Type B pancreatic cell (in vitro differentiated cells): ENCODE results near the gene OLIG1. TPM values are rescaled to one million over a fixed set of nuclear protein-coding genes. Genes with fewer than 3 reads are reported as not detected.

ENCODE experiments used
- DNase-seq: peaks from one replicate; pipeline ENCODE4 v3.0.0; 2021; ENCODE audit warnings: mixed read lengths; ENCODE audit not compliant: unreplicated experiment; ENCODE audit errors: extremely low spot score
- H3K27ac Mint-ChIP-seq: 2 replicates; pipeline ENCODE4 v1.8.0; 2021; ENCODE audit warnings: mild to moderate bottlenecking, mixed read lengths
- H3K27me3 Mint-ChIP-seq: 2 replicates; pipeline ENCODE4 v1.8.0; 2021; ENCODE audit warnings: mixed read lengths
- H3K36me3 Mint-ChIP-seq: 2 replicates; pipeline ENCODE4 v1.8.0; 2021; ENCODE audit warnings: mixed read lengths
- H3K4me1 Mint-ChIP-seq: one replicate; pipeline ENCODE4 v1.8.0; 2021; ENCODE audit warnings: mixed read lengths; ENCODE audit not compliant: unreplicated experiment
- H3K4me3 Mint-ChIP-seq: 2 replicates; pipeline ENCODE4 v1.8.0; 2021; ENCODE audit warnings: mild to moderate bottlenecking, mixed read lengths
- H3K9me3 Mint-ChIP-seq: 2 replicates; pipeline ENCODE4 v1.8.0; 2021; ENCODE audit warnings: mixed read lengths
- total RNA-seq: library from RNA; stranded (reverse); gene quantifications from 2 replicates; pipeline ENCODE4 v1.2.1, GENCODE V29; 2021; ENCODE audit warnings: low replicate concordance
- TF ChIP-seq, protein P1 (sequence below): fragments of 200-600 bp; sonication (generic); conservative IDR thresholded peaks from 2 replicates; pipeline ENCODE4 v1.5.0; 2021; ENCODE audit warnings: antibody characterized with exemption, mild to moderate bottlenecking

OLIG1 gene
- total RNA-seq, 1 donor from 2014 or later: 2.8 TPM

DNA sequence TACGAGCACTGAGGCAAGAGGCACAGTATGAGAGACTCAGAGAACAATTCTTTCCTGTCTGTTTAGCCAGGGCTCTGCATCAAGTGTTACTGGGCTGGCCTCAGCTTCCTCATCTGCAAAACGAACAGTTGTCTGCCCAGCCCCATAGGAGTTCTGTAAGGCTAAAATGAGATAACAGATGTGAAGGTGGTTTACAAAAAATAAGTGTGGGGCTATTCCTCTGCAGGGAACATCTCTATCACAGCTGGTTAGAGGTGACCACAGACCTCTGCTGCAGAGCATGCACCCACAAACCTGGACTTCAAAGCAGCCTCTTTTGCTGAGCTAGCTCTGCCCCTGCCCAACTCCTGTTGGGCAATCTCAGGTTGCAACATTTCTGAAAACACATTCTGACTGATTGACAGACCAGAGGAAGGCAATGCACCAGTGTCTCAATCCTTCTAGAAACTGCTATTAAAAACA, 10.5 kb upstream of the OLIG1 start:
- no peak for DNase-seq
- no peak overlapping the region for H3K4me3 Mint-ChIP-seq
- H3K27me3 Mint-ChIP-seq: peaks cover 74% of the 10 kb centered on the region
- TF ChIP-seq, protein P1, sequence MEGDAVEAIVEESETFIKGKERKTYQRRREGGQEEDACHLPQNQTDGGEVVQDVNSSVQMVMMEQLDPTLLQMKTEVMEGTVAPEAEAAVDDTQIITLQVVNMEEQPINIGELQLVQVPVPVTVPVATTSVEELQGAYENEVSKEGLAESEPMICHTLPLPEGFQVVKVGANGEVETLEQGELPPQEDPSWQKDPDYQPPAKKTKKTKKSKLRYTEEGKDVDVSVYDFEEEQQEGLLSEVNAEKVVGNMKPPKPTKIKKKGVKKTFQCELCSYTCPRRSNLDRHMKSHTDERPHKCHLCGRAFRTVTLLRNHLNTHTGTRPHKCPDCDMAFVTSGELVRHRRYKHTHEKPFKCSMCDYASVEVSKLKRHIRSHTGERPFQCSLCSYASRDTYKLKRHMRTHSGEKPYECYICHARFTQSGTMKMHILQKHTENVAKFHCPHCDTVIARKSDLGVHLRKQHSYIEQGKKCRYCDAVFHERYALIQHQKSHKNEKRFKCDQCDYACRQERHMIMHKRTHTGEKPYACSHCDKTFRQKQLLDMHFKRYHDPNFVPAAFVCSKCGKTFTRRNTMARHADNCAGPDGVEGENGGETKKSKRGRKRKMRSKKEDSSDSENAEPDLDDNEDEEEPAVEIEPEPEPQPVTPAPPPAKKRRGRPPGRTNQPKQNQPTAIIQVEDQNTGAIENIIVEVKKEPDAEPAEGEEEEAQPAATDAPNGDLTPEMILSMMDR: no peak
- H3K4me1 Mint-ChIP-seq: peaks cover 4% of the 10 kb centered on the region
- H3K27ac Mint-ChIP-seq: no peak overlapping the region
- H3K9me3 Mint-ChIP-seq: no peaks in the 10 kb centered on the region
- no peaks in the 10 kb centered on the region for H3K36me3 Mint-ChIP-seq

DNA sequence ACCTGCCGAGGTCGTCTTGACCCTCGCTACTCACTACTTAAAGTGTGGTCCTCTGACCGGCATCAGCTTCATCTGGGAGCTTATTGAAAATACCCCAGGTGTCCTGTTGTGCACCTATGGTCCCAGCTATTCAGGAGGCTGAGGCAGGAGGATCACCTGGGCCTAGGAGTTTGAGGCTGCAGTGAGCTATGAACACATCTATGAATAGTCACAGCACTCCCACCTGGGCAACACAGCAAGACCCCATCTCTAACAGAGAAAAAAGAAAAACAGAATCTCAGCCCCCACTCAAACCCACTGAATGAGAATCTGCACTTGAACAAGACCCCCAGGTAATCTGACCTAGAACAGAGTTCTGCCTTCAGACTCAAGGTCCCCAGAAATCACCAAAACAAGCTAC, 8.7 kb upstream of the OLIG1 start:
- DNase-seq: no peak
- TF ChIP-seq, protein P1: no peak
- Mint-ChIP-seq H3K36me3 (no peaks in the 10 kb centered on the region), H3K27me3 (peaks cover 82% of the 10 kb centered on the region), H3K27ac (no peak overlapping the region), H3K4me3 (no peak overlapping the region), H3K4me1 (peaks cover 4% of the 10 kb centered on the region), H3K9me3 (no peaks in the 10 kb centered on the region)

DNA sequence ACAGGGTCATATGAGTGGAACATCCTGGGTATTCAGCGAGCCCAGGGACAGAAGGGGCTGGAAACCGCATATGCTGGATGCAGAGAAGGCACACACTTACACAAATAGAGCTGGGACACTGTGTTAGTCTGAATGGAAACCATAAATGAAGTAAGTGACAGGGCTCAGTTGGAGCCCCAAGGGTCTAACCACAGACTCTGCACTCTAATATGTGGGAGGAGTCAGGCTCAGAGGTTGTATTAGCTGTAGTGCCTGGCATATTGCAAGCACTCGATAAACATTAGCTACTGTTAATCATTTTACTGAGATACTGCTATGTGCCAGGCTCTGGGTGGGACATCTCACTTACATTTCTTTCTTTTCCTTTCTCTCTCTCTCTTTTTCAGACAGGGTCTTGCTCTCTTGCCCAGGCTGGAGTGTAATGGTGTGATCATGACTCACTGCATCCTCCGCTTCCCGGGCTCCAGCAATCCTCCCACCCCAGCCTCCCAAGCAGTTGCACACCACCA, 6.5 kb upstream of the OLIG1 start:
- Mint-ChIP-seq H3K36me3 (no peaks in the 10 kb centered on the region), H3K9me3 (peaks cover 3% of the 10 kb centered on the region), H3K4me1 (peaks cover 4% of the 10 kb centered on the region), H3K4me3 (no peak overlapping the region), H3K27ac (no peak overlapping the region), H3K27me3 (peaks cover 91% of the 10 kb centered on the region)
- TF ChIP-seq, protein P1: no peak
- DNase-seq: no peak

DNA sequence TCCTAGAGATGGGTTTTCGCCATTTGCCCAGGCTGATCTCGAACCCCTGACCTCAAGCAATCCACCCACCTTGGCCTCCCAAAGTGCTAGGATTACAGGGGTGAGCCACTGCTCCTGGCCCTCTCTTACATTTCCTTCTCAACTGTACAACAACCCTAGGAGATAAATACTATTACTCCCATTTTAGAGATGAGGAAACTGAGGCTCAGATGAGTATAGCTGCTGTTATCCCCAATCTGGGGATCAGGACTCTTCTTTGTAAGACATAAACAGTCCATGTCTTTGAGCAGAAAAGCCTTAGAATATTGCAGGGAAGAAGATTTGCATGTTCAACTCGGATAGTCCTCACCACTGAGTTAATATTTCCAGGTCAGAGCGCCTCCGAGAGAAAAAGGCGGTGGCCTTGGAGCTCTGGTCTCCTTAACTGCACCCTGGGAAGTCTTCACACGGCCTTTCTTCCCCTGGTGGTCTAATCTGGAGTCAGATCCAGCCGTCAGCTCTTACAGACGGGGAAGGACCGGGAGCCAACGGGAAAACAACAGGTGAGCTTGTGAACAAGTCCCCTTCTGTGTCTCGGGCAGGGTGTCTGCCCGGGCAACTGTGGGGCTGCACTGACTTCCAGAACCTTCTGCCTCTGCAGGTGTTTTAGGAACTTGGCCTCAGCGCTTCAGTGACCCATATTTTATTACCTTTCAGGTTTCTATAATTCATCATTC, 5.9 kb upstream of the OLIG1 start:
- peaks cover 92% of the 10 kb centered on the region for H3K27me3 Mint-ChIP-seq
- TF ChIP-seq, protein P1: peak; percentile 49
- peaks cover under 1% of the 10 kb centered on the region for H3K4me1 Mint-ChIP-seq
- H3K27ac Mint-ChIP-seq: no peak overlapping the region
- H3K9me3 Mint-ChIP-seq: peaks cover 5% of the 10 kb centered on the region
- no peak for DNase-seq
- no peaks in the 10 kb centered on the region for H3K36me3 Mint-ChIP-seq
- no peak overlapping the region for H3K4me3 Mint-ChIP-seq

DNA sequence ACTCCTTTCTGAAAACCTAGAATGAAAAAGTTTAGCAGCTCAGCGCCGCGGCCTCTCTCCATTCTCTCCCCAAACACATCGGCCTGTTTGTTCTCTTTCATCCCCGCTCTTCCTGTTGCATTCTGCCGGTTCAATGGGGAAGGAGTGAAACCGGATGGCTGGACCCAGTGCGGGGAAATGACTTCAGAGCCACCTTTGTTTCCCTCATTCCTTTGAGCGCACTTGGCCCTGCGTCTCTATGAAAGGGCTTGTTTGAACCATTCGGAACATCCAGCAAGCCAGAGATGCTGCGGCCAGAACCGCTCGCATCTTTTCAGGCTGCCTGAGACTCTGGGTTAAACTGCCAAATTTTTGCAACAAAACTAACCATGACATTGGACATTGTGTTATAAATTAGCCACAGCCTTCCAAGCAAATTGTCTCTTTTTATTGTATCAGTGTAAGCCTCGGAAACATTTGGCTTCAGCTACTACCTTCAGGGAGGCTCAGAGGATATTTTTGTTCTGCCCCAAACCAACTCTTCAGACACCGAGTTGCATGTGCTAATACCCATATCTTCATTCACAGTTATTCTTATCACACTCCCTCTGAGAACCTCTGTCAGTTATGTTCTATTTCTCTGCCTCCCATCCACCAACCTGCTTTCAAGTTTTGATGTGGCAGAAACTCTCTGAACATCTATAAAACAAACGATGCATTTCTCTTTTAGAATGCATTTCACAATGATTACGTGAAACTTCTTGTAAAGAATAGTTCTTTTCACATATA, 5.1 kb upstream of the OLIG1 start:
- H3K9me3 Mint-ChIP-seq: peaks cover 5% of the 10 kb centered on the region
- DNase-seq: no peak
- peaks cover 92% of the 10 kb centered on the region for H3K27me3 Mint-ChIP-seq
- TF ChIP-seq, protein P1: no peak
- H3K4me3 Mint-ChIP-seq: no peak overlapping the region
- H3K27ac Mint-ChIP-seq: no peak overlapping the region
- no peaks in the 10 kb centered on the region for H3K36me3 Mint-ChIP-seq
- no peaks in the 10 kb centered on the region for H3K4me1 Mint-ChIP-seq
